H1 (cell line): ENCODE data around the gene LTBP1. TPM values are rescaled to one million over a fixed set of nuclear protein-coding genes. Genes with fewer than 3 reads are reported as not detected.

ENCODE experiments used
- BCL11A ChIP-seq, 2 experiments: IDR thresholded peaks; one replicate each; pipeline ENCODE4 v1.6.1; 2011; ENCODE audit warnings: low read depth in 2 of 2, low read length in 2 of 2, mild to moderate bottlenecking in 2 of 2
- CHD7 ChIP-seq: fragments of 300-600 bp; sonication (generic); IDR thresholded peaks from 2 replicates; pipeline ENCODE4 v1.7.1; 2012; ENCODE audit warnings: low read length, moderate library complexity, mild to moderate bottlenecking, inconsistent platforms; ENCODE audit not compliant: insufficient replicate concordance
- CREB1 ChIP-seq: IDR thresholded peaks from 2 replicates; pipeline ENCODE4 v1.6.1; 2012; ENCODE audit warnings: inconsistent platforms
- EP300 ChIP-seq, 2 experiments: IDR thresholded peaks; 1 replicate in 1 of 2; 2 replicates in 1 of 2; pipeline ENCODE4 v1.6.1; 2011 to 2012; ENCODE audit warnings: low read depth in 2 of 2, low read length in 2 of 2, mild to moderate bottlenecking in 2 of 2, borderline replicate concordance in 1 of 2, inconsistent platforms in 1 of 2, moderate library complexity in 1 of 2
- JUND ChIP-seq: IDR thresholded peaks from 2 replicates; pipeline ENCODE4 v1.6.1; 2011; ENCODE audit warnings: mild to moderate bottlenecking, improper control_type of control experiment, low read length
- KDM4A ChIP-seq: IDR thresholded peaks from one replicate; pipeline ENCODE4 v1.7.1; 2012; ENCODE audit warnings: low read depth, mild to moderate bottlenecking, moderate library complexity, low read length, inconsistent platforms; ENCODE audit not compliant: severe bottlenecking
- NANOG ChIP-seq: IDR thresholded peaks from 2 replicates; pipeline ENCODE4 v1.6.1; 2011; ENCODE audit warnings: low read length, low read depth, mild to moderate bottlenecking, inconsistent platforms; ENCODE audit not compliant: insufficient read depth, poor library complexity, severe bottlenecking
- PHF8 ChIP-seq: fragments of 200-600 bp; sonication (generic); conservative IDR thresholded peaks from 2 replicates; pipeline ENCODE4 v1.7.1; 2012; ENCODE audit warnings: low read depth, mild to moderate bottlenecking, inconsistent platforms, low read length, moderate library complexity
- POLR2A ChIP-seq, 2 experiments: IDR thresholded peaks; 1 replicate in 1 of 2; 2 replicates in 1 of 2; pipeline ENCODE4 v1.6.1; 2011; ENCODE audit warnings: low read depth in 2 of 2, low read length in 2 of 2, mild to moderate bottlenecking in 2 of 2; ENCODE audit errors: control extremely low read depth in 1 of 2
- RAD21 ChIP-seq, 2 experiments: IDR thresholded peaks in 1 of 2; conservative IDR thresholded peaks in 1 of 2; 2 replicates each; pipeline ENCODE4 v1.6.1; 2011; ENCODE audit warnings: low read depth in 2 of 2, low read length in 2 of 2, improper control_type of control experiment in 1 of 2, inconsistent platforms in 1 of 2, mild to moderate bottlenecking in 1 of 2, moderate library complexity in 1 of 2
- RBBP5 ChIP-seq: IDR thresholded peaks from 2 replicates; pipeline ENCODE4 v1.7.1; 2012; ENCODE audit warnings: low read depth, mild to moderate bottlenecking, inconsistent platforms, low read length, moderate library complexity, borderline replicate concordance
- RFX5 ChIP-seq: IDR thresholded peaks from 2 replicates; pipeline ENCODE4 v1.6.1; 2011; ENCODE audit warnings: low read depth, low read length, improper control_type of control experiment, borderline replicate concordance
- polyA plus RNA-seq, 7 experiments: library from polyadenylated mRNA; depleted of rRNA in 3 of 7; stranded (reverse) in 5 of 7; unstranded in 2 of 7; fragments of >200 nt in 5 of 7; fragments of 200-250 nt in 2 of 7; gene quantifications; 1 replicate in 5 of 7; 2 replicates in 1 of 7; 4 replicates in 1 of 7; pipeline versions ENCODE4 v1.2.1 to v1.2.3, GENCODE V29; 2011 to 2013; ENCODE audit warnings: missing spikeins in 2 of 7, mixed read lengths in 2 of 7
- total RNA-seq: library from RNA; stranded (reverse); fragmentation: NEBNext Ultra II Directional; extraction: Animal tissue kit (Norgen Biotek cat#: 25700); gene quantifications from 2 replicates; pipeline ENCODE4 v1.2.1, GENCODE V29; 2021

Gene LTBP1
- total and polyA plus RNA-seq, 2 of the 8 experiments (the other 6 are each of a cell fraction or from before 2014, with no cell fraction given): 15.4 to 24.7 TPM

GRCh38 chr2:32902174-32902573 is 44.6 kb upstream of the LTBP1 start (continued):
- TF ChIP-seq CHD7 (no peak), JUND (no peak), RFX5 (no peak), CREB1 (no peak), PHF8 (no peak), RAD21 (IDR thresholded peaks at IDR 0.05 in 1 of 2, conservative IDR thresholded peaks at IDR 0.05 in 1 of 2; ENCODE audit: low read depth in 2 of 2, low read length in 2 of 2) (no peak), EP300 (IDR thresholded peaks at IDR 0.05; ENCODE audit: borderline replicate concordance in 1 of 2, low read depth in 2 of 2, low read length in 2 of 2) (no peak), RBBP5 (no peak), POLR2A (IDR thresholded peaks at IDR 0.05; ENCODE audit: control extremely low read depth in 1 of 2, low read depth in 2 of 2, low read length in 2 of 2) (no peak), BCL11A (IDR thresholded peaks at IDR 0.05; ENCODE audit: low read depth in 2 of 2, low read length in 2 of 2) (no peak), NANOG (no peak), KDM4A (no peak)
